Fibroblast of pulmonary artery (primary cell): Measurements from ENCODE around the gene CASKIN2.

Source experiments
- DNase-seq: peaks from one replicate; pipeline ENCODE4 v3.0.0-alpha.2; 2010; ENCODE audit warnings: low read depth
- H3K4me3 ChIP-seq: replicated peaks from 2 replicates; pipeline ENCODE4 v1.5.1; 2011; ENCODE audit warnings: low read depth, mild to moderate bottlenecking, control low read depth, low read length, moderate library complexity
- TF ChIP-seq, protein P1 (sequence below): IDR thresholded peaks from 2 replicates; pipeline ENCODE4 v1.5.1; 2011; ENCODE audit warnings: mild to moderate bottlenecking, control low read depth, low read length, inconsistent platforms; ENCODE audit errors: missing control alignments

The CASKIN2 gene

DNA sequence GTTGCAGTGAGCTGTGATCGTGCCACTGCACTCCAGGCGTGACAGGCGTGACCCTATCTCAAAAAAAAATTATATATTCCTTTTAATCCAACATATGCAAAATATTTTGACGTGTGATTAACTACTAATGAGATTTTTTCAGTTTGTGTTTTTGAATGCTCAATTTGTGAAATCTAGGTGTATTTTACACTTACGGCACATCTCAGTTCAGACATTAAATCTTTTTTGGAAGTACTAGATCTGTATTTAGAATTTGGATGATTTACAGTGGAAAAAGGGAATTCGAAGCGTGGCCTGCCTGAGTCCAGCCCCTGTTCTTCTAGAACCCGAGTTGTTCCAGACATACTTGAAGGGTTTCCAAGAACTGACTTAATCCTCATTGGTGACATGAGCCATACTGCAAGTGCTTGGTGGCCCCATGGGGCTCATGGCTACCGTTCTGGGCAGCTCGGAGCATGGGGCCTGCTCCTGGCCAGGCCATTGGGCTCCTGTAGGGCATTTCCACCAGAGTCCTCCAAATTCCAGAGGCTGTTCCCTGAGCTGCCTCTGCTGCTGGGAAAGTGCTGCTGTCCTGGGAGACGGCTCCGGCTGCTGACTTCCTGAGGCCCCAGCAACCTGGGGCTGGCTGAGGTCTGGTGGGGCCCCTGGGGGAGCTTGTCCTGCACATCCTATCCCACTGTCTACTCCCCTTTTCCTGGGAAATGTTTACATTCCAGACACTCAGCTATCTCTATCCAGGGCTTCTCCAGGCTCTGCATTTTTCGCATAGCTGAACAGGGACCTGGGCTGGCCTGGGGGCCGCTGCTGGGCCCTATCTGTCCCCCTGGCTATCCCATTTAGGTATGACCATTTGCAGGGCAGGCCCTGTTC, 37.3 kb upstream of the CASKIN2 start:
- TF ChIP-seq, protein P1, sequence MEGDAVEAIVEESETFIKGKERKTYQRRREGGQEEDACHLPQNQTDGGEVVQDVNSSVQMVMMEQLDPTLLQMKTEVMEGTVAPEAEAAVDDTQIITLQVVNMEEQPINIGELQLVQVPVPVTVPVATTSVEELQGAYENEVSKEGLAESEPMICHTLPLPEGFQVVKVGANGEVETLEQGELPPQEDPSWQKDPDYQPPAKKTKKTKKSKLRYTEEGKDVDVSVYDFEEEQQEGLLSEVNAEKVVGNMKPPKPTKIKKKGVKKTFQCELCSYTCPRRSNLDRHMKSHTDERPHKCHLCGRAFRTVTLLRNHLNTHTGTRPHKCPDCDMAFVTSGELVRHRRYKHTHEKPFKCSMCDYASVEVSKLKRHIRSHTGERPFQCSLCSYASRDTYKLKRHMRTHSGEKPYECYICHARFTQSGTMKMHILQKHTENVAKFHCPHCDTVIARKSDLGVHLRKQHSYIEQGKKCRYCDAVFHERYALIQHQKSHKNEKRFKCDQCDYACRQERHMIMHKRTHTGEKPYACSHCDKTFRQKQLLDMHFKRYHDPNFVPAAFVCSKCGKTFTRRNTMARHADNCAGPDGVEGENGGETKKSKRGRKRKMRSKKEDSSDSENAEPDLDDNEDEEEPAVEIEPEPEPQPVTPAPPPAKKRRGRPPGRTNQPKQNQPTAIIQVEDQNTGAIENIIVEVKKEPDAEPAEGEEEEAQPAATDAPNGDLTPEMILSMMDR, result no peak
- H3K4me3 ChIP-seq, result no peak overlapping the region
- peak; percentile 28 for DNase-seq

DNA sequence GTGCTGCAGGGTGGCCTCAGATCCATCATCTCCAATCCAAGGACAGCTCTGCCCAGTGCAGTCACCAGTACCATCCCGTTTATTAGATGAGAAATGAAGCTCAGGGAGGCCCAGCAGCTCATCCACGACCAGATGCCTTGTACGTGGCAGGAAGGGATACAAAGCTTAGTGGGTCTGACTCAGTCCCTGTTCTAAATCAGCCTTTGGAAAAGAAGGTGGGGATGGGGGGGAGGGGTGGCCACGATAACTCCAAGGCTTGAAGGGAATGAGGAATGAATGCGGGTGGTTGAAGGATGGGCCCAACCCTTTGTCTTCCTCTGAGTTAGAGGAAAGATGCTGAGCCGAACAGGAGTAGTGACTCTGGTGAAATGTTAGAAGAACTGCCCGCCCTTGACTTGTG, 35.9 kb upstream of the CASKIN2 start:
- TF ChIP-seq, protein P1, result no peak

DNA sequence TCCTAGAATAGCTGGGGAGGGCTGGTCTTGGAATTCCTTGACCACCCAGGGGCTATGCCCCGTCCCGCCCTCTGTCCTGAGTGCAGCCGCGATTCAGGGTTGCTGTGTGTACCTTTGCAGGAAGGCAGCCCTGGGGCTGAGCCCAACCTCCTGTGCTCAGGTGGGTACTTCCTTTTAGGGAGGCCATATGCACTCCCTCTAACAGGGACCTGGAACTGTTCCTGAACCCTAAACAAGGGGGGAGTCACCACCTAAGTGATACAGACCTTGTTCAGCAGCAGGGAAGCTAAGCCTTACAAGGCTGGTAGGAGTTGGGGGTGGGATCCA, 34.8 kb upstream of the CASKIN2 start:
- TF ChIP-seq, protein P1, result no peak
- no peak for DNase-seq
- H3K4me3 ChIP-seq, result no peak overlapping the region

More for the DNA sequence above, 35.9 kb upstream of the CASKIN2 start:
- H3K4me3 ChIP-seq, result no peak overlapping the region
- no peak for DNase-seq

DNA sequence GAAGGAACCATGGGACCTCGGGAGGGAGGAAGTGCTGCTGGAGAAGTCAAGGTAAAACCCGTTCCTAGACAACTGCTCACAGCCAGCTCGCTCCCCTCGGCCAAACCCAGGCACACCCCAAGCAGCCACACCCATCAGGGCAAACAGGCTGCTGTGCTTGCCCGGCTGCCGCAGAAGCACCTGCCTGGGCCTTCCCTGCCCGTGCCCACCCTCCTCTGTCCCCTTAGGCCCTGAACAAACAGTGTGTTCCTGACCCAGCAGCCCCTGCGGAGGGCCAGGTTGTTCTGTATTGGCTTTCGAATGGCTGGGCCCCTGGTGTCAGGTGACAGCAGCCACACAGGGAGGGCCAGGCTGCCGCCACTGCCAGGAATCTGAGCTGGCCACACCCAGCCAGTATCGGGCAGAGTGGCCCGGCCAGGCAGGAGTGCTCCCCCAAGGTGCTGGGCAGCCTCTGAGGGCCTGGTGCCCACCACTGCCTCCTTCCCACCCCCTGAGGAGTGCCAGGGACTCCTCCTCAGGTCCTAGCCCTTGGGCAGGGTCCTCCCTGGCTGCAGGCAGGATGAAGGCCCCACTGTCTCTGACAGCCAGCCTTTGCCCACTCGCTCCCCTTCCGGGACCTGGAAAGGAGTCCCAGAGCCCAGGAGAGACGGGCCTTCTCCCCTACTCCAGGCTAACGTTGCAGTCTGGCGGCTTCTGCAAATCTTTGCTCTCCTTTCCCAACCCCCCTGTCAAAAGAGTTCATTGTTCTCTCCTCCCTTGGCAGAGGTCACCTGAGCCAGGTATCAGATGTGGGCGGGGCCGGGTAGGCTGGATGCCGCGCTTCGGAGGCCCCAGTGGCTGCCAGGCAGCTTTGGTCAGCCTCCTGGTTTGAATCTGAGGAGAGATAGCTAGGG, 34.2 kb upstream of the CASKIN2 start:
- H3K4me3 ChIP-seq, result no peak overlapping the region
- no peak for DNase-seq
- TF ChIP-seq, protein P1, result no peak

DNA sequence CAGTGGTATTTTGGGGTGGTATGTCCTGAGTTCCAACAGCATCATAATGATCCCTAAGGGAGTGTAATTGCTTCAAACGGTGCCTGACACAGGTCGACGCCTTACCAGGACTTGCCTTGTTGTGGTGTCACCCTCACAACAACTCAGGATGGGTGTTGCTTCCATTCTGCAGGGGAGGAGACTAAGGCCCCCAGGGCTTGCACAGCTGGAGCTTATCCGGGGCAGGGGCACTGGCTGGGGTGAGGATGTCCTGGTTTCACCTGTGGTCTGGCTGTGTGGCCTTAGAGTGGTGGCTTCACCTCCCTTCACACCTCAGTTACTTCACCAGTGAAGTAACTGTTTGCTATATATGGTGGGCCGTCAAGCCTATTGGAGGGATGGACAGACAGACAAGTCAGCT, 33.5 kb upstream of the CASKIN2 start:
- DNase-seq, result no peak
- TF ChIP-seq, protein P1, result no peak
- no peak overlapping the region for H3K4me3 ChIP-seq

DNA sequence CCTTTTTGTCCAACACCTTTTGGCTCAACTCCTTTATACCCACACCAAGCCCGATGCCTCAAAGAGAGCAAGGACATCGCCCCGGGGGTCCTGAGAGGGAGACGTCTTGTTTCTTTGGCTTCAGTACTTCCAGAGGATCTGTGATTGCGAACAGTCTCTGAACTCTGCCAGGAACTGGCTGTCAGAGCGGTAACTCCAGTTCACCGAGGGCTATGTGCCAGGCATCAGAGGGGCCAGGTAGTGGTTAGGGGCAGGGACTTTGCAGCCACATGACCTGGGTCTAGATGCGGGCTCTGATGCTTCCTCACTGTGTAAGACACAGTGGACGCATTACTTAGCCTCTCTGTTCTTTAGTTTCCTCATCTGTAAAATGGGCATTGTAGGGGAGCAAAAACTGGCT, 31.8 kb upstream of the CASKIN2 start:
- no peak for DNase-seq
- no peak overlapping the region for H3K4me3 ChIP-seq
- TF ChIP-seq, protein P1, result no peak
